ENCODE data around the gene AMN1. TPM values are rescaled to one million over a fixed set of nuclear protein-coding genes. Genes with fewer than 3 reads are reported as not detected.

AMN1 gene
- total RNA-seq, 1 donor from 2014 or later, result 31.9 TPM

DNA sequence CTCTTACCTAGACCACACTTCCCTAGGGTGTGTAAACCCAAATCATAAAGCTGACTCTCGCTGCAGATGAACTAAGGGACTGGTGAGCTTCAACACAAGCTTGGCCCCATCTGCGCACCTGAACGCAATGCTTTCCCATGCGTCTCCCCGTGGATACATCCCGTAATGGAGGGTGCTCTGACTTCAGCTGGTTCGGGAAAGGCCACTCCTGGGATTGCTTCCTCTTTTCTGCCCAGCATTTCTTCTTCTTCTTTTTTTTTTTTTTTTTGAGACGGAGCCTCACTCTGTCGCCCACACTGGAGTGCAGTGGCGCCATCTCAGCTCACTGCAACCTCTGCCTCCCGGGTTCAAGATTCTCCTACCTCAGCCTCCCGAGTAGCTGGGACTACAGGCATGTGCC, 97.0 kb downstream of the AMN1 start:
- Mint-ChIP-seq H3K36me3 (ENCODE audit: insufficient read depth) (no peaks in the 10 kb centered on the region), H3K4me1 (ENCODE audit: low read depth) (peaks cover 28% of the 10 kb centered on the region), H3K4me3 (ENCODE audit: low read depth) (no peak overlapping the region), H3K27me3 (no peaks in the 10 kb centered on the region), H3K9me3 (ENCODE audit: low read depth) (no peaks in the 10 kb centered on the region), H3K27ac (peak overlapping the region; percentile 19)
- TF ChIP-seq, protein P1, sequence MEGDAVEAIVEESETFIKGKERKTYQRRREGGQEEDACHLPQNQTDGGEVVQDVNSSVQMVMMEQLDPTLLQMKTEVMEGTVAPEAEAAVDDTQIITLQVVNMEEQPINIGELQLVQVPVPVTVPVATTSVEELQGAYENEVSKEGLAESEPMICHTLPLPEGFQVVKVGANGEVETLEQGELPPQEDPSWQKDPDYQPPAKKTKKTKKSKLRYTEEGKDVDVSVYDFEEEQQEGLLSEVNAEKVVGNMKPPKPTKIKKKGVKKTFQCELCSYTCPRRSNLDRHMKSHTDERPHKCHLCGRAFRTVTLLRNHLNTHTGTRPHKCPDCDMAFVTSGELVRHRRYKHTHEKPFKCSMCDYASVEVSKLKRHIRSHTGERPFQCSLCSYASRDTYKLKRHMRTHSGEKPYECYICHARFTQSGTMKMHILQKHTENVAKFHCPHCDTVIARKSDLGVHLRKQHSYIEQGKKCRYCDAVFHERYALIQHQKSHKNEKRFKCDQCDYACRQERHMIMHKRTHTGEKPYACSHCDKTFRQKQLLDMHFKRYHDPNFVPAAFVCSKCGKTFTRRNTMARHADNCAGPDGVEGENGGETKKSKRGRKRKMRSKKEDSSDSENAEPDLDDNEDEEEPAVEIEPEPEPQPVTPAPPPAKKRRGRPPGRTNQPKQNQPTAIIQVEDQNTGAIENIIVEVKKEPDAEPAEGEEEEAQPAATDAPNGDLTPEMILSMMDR (IDR thresholded peaks at IDR 0.05; ENCODE audit: unreplicated experiment), result no peak
- DNase-seq (ENCODE audit: low spot score, unreplicated experiment), result no peak

DNA sequence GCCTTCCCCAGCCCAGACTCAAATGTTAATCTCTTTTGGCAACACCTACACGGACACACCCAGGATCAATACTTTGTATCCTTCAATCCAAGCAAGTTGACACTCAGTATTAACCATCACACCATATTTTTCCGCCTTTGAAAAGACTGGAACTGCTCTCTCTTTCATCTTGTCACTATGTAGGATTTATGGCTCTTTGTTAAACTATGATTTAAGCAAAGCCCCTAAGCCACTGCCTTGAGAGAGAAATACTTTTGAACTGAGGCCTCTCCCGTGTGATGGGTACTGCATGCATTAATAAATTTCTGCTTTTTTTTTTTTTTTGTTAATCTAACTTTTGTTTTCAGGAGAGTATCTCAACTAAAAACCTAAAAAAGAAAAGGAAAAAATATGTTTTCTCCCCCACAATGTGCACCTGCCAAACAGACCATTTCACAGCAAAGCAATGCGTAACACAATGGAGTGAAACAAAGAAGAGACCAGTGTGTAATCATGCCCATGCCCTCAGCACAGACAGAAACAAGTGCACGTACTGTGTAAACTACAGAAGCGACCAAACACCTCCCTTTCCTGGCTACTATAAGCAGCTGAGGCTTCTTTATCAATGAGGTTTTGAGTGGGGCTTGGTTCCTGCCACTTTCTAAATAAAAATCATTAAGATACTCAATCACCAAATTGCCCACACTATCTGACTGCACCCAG, 97.6 kb downstream of the AMN1 start:
- no peaks in the 10 kb centered on the region for H3K36me3 Mint-ChIP-seq (ENCODE audit: insufficient read depth)
- no peak overlapping the region for H3K4me3 Mint-ChIP-seq (ENCODE audit: low read depth)
- peaks cover 30% of the 10 kb centered on the region for H3K4me1 Mint-ChIP-seq (ENCODE audit: low read depth)
- TF ChIP-seq, protein P1 (IDR thresholded peaks at IDR 0.05; ENCODE audit: unreplicated experiment), result no peak
- no peak for DNase-seq (ENCODE audit: low spot score, unreplicated experiment)
- H3K27ac Mint-ChIP-seq, result no peak overlapping the region
- H3K27me3 Mint-ChIP-seq, result no peaks in the 10 kb centered on the region
- no peaks in the 10 kb centered on the region for H3K9me3 Mint-ChIP-seq (ENCODE audit: low read depth)

DNA sequence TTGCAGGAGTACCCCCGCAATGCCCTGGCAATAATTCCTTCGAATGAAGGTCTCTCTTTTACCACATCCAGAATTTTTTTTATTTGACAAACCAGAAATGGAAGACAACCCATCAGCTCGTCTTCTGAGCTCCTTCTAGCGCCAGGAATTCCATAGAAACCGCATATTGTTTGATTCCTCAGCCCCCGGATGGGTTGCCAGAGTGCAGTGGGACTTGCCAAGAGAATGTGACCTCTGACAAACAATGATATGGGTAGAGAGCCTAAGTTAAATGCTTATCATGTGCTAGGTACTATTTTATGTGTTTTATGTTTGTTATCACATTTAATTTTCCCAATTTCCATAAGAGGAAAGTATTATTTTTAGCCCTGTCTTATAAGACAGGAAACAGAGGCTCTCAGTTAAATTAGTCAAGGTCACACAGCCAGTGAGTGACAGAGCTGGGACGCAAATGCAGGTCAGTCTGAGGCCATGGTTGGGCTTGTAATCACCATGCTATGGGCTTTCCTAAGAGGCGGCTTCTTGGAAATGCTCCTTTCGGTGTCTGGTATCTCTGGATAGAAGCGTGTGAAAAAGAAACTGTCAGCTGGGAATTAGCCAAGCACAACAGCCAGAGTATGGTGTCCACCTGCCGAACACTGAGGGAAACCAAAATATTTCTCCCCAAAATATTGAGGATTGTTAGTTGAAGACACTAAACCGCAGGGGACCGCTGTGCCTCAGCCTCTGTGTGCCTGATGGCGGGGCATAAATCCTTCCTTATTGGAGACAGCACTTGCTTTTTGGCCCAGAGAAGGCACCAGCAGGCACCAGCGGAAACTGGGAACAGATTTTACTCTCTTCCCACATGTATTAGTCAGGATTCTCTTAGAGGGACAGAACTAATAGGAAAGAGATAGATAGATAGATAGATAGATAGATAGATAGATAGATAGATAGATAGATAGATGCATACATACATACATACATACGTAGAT, 98.8 kb downstream of the AMN1 start:
- Mint-ChIP-seq H3K36me3 (ENCODE audit: insufficient read depth) (no peaks in the 10 kb centered on the region), H3K4me1 (ENCODE audit: low read depth) (peaks cover 30% of the 10 kb centered on the region), H3K27ac (no peak overlapping the region), H3K9me3 (ENCODE audit: low read depth) (no peaks in the 10 kb centered on the region), H3K4me3 (ENCODE audit: low read depth) (no peak overlapping the region), H3K27me3 (no peaks in the 10 kb centered on the region)
- TF ChIP-seq, protein P1 (IDR thresholded peaks at IDR 0.05; ENCODE audit: unreplicated experiment), result no peak
- DNase-seq (ENCODE audit: low spot score, unreplicated experiment), result no peak

DNA sequence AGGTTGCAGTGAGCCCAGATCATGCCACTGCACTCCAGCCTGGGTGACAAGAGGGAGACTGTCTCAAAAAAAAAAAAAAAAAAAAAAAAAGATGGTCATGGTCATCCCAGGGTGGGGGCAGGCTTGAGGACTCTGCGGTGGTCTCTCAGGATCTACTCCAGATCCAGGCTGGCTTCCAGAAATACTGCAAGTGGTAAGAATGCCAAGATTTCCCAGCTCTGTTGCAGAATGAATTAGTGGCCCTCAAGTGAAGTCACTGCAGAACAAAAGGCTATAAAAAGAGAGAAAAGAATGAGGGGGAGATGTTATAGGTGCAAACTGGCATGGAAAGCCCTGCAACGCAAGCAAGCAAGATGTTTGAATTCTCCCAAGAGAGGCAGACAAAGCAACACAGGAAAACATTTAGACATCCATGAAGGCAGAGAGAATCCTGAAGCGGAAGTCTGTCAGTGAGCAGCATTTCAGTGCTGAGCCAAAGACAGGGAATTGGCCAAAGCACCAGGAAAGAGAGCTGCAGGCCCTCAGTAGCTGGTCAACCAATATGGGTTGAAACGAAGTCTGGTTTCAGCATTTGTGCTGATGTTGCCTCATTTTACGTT, 101.3 kb downstream of the AMN1 start:
- H3K27me3 Mint-ChIP-seq, result no peaks in the 10 kb centered on the region
- peaks cover 31% of the 10 kb centered on the region for H3K4me1 Mint-ChIP-seq (ENCODE audit: low read depth)
- no peaks in the 10 kb centered on the region for H3K9me3 Mint-ChIP-seq (ENCODE audit: low read depth)
- TF ChIP-seq, protein P1 (IDR thresholded peaks at IDR 0.05; ENCODE audit: unreplicated experiment), result no peak
- DNase-seq (ENCODE audit: low spot score, unreplicated experiment), result no peak
- H3K4me3 Mint-ChIP-seq (ENCODE audit: low read depth), result no peak overlapping the region
- H3K36me3 Mint-ChIP-seq (ENCODE audit: insufficient read depth), result no peaks in the 10 kb centered on the region
- no peak overlapping the region for H3K27ac Mint-ChIP-seq
